GM21786 (cell line): ENCODE results near the gene CDKN1A.
"Not testable (repeated sequence)": the region's sequence is repeated elsewhere in the genome, so short reads cannot be mapped to it uniquely, and the experiment has no call there.

ENCODE experiments used
- ATAC-seq: cut with Tn5 transposase; IDR thresholded peaks from one replicate; pipeline ENCODE4 v1.9.1; 2021; ENCODE audit not compliant: unreplicated experiment

CDKN1A gene

GRCh38 chr6:36718560-36718959, 40.0 kb downstream of the CDKN1A start:
- ATAC-seq: no peak

- ATAC-seq: no peak
These were observed 40.6 kb downstream of the CDKN1A start for GRCh38 chr6:36719126-36719525.

GRCh38 chr6:36720251-36721141, 42.0 kb downstream of the CDKN1A start:
- no peak for ATAC-seq

- ATAC-seq: no peak
These were observed 43.0 kb downstream of the CDKN1A start for GRCh38 chr6:36721369-36722140.

GRCh38 chr6:36722365-36722764, 43.9 kb downstream of the CDKN1A start:
- ATAC-seq: no peak

- no peak for ATAC-seq
These were observed 44.4 kb downstream of the CDKN1A start for GRCh38 chr6:36722879-36723278.

GRCh38 chr6:36723992-36724391, 45.5 kb downstream of the CDKN1A start:
- not testable (repeated sequence) for ATAC-seq

- ATAC-seq: no peak
These were observed 46.2 kb downstream of the CDKN1A start for GRCh38 chr6:36724514-36725390.

- no peak for ATAC-seq
These were observed 47.1 kb downstream of the CDKN1A start for GRCh38 chr6:36725581-36725980.

GRCh38 chr6:36727505-36728021, 49.0 kb downstream of the CDKN1A start:
- no peak for ATAC-seq

- ATAC-seq: no peak
These were observed 50.0 kb downstream of the CDKN1A start for GRCh38 chr6:36728289-36729160.

GRCh38 chr6:36729161-36729524, 50.6 kb downstream of the CDKN1A start:
- no peak for ATAC-seq

GRCh38 chr6:36730424-36731380, 52.2 kb downstream of the CDKN1A start:
- ATAC-seq: no peak

- no peak for ATAC-seq
These were observed 53.3 kb downstream of the CDKN1A start for GRCh38 chr6:36731622-36732310.

GRCh38 chr6:36733300-36733699, 54.8 kb downstream of the CDKN1A start:
- no peak for ATAC-seq

GRCh38 chr6:36734486-36735060, 56.1 kb downstream of the CDKN1A start:
- ATAC-seq: no peak

GRCh38 chr6:36735110-36736071, 56.9 kb downstream of the CDKN1A start:
- no peak for ATAC-seq
